SU-DHL-6 (cell line): ENCODE measurements around the gene SLC35B1.

Source experiments
- H2AFZ ChIP-seq: fragments of 200-600 bp; sonication (generic); 2 replicates; pipeline ENCODE4 v1.6.1; 2014; ENCODE audit warnings: low read depth, mild to moderate bottlenecking, moderate library complexity, mixed read lengths, antibody characterized with exemption, low read length; ENCODE audit not compliant: severe bottlenecking
- H3F3A ChIP-seq: fragments of 200-600 bp; shearing (Covaris generic); 2 replicates; pipeline ENCODE4 v1.6.0; 2016; ENCODE audit warnings: antibody characterized with exemption, mild to moderate bottlenecking; ENCODE audit not compliant: insufficient read depth
- H3K27ac ChIP-seq: fragments of 200-600 bp; sonication (generic); 2 replicates; pipeline ENCODE4 v1.5.1; 2016; ENCODE audit warnings: low read depth, mild to moderate bottlenecking, low read length, moderate library complexity, mixed read lengths
- H3K27me3 ChIP-seq: fragments of 200-600 bp; sonication (generic), shearing (Covaris generic); 2 replicates; pipeline ENCODE4 v1.6.0; 2014; ENCODE audit warnings: mild to moderate bottlenecking, low read length
- H3K36me3 ChIP-seq: fragments of 200-600 bp; sonication (generic); 2 replicates; pipeline ENCODE4 v1.6.1; 2014; ENCODE audit warnings: mild to moderate bottlenecking, low read length, mixed read lengths
- H3K4me2 ChIP-seq: fragments of 300-600, 200-600 bp; shearing (Covaris generic), sonication (generic); 2 replicates; pipeline ENCODE4 v1.6.0; 2014; ENCODE audit warnings: low read length, low read depth, mild to moderate bottlenecking; ENCODE audit not compliant: poor library complexity, severe bottlenecking
- H3K4me3 ChIP-seq: fragments of 200-600 bp; sonication (generic); 2 replicates; pipeline ENCODE4 v1.5.1; 2014; ENCODE audit warnings: antibody characterized with exemption, low read length, mild to moderate bottlenecking, mixed read lengths; ENCODE audit not compliant: insufficient read depth, poor library complexity, severe bottlenecking
- H3K79me2 ChIP-seq: fragments of 200-600 bp; sonication (generic); 2 replicates; pipeline ENCODE4 v1.6.1; 2014; ENCODE audit warnings: mild to moderate bottlenecking, low read length, moderate library complexity; ENCODE audit not compliant: insufficient read depth
- H3K9ac ChIP-seq: fragments of 200-600 bp; sonication (generic); 2 replicates; pipeline ENCODE4 v1.7.0; 2014; ENCODE audit warnings: mild to moderate bottlenecking, low read length
- H3K9me2 ChIP-seq: fragments of 200-600 bp; sonication (generic); replicated peaks from 2 replicates; pipeline ENCODE4 v1.6.1; 2014; ENCODE audit warnings: low read length; ENCODE audit not compliant: insufficient read depth
- H3K9me3 ChIP-seq: fragments of 200-600 bp; sonication (generic); 2 replicates; pipeline ENCODE4 v1.6.1; 2014; ENCODE audit warnings: low read length, mixed read lengths; ENCODE audit not compliant: insufficient read depth
- H4K20me1 ChIP-seq: fragments of 200-600 bp; sonication (generic); 2 replicates; pipeline ENCODE4 v1.6.1; 2014; ENCODE audit warnings: low read depth, mild to moderate bottlenecking, antibody characterized with exemption, low read length, moderate library complexity, mixed read lengths
- CTCF ChIP-seq: fragments of 200-600 bp; sonication (generic); IDR thresholded peaks from one replicate; pipeline ENCODE4 v1.5.1; 2017; ENCODE audit warnings: antibody characterized with exemption, mild to moderate bottlenecking, low read length, moderate library complexity; ENCODE audit not compliant: insufficient read depth, poor library complexity, severe bottlenecking
- EZH2phosphoT487 ChIP-seq: fragments of 200-600 bp; sonication (generic), shearing (Covaris generic); conservative IDR thresholded peaks from 2 replicates; pipeline ENCODE4 v1.6.1; 2018; ENCODE audit warnings: mild to moderate bottlenecking, antibody characterized with exemption, low read length, moderate library complexity, mixed read lengths

Gene SLC35B1

DNA sequence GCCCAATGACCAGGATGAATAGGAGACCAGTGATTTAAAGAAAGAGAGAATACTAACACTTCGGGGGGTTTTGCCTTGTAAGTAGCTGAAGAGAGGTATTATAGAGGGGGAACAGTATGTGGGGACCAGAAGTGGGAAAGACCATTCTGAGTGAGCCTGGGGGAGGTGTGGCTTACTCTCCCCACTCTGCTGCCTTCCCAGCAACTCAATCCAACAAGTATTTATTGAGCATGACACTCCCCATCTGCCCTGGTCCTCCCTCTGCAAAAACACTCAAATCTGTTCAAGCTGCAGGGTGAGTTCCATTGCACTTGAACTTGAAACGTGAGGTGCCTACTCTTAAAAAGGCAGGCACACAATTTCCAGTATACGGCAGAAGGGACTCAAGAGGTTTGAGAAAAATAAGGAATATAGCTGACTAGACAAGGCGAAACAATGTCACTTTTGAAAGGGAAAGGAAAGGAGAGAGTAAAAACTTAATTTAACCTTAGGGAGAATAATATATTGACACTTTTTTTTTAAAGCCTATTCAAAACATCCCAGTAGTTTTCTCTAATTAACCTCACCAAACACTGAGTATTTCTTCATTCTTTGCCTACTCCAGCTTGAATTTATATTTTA lies 48.0 kb upstream of the SLC35B1 start:
- no peak overlapping the region for H3K4me2 ChIP-seq
- H4K20me1 ChIP-seq, result no peaks in the 10 kb centered on the region
- H3K27ac ChIP-seq, result no peak overlapping the region
- H3K27me3 ChIP-seq, result no peaks in the 10 kb centered on the region
- TF ChIP-seq EZH2phosphoT487 (no peak), CTCF (no peak)
- H3K9ac ChIP-seq, result no peak overlapping the region
- H3K9me2 ChIP-seq, result no peaks in the 10 kb centered on the region
- no peak overlapping the region for H3K4me3 ChIP-seq
- no peaks in the 10 kb centered on the region for H3K79me2 ChIP-seq
- no peak overlapping the region for H2AFZ ChIP-seq
- no peaks in the 10 kb centered on the region for H3F3A ChIP-seq
- H3K36me3 ChIP-seq, result no peaks in the 10 kb centered on the region
- H3K9me3 ChIP-seq, result no peaks in the 10 kb centered on the region

GRCh38 chr17:49753959-49754391 lies 46.2 kb upstream of the SLC35B1 start:
- Histone ChIP-seq H2AFZ (no peak overlapping the region), H4K20me1 (no peaks in the 10 kb centered on the region), H3K4me3 (no peak overlapping the region), H3K9me2 (no peaks in the 10 kb centered on the region), H3K79me2 (no peaks in the 10 kb centered on the region), H3K4me2 (no peak overlapping the region), H3K36me3 (no peaks in the 10 kb centered on the region), H3F3A (no peaks in the 10 kb centered on the region), H3K9ac (no peak overlapping the region), H3K9me3 (no peaks in the 10 kb centered on the region), H3K27ac (no peak overlapping the region), H3K27me3 (no peaks in the 10 kb centered on the region)
- TF ChIP-seq CTCF, result no peak
- no peak for TF ChIP-seq EZH2phosphoT487

DNA sequence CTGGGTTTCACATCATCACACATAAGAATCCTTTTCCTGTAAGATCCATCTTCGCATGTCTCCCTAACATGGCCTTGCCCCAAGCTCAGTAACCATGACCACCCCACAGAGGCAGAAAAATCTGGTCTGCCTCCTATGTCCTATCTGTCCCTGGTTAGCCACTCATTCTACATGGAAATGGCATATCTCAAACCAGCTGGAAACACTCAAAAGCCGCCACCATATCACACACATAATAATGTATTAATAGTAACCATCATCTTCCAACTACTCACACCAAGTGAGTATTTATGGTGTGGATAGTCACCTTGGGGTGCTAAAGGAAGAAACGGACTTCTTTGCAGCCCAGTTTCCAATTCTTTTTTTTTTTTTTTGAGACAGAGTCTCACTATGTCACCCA lies 44.7 kb upstream of the SLC35B1 start:
- H3K36me3 ChIP-seq, result no peaks in the 10 kb centered on the region
- H3K27me3 ChIP-seq, result no peaks in the 10 kb centered on the region
- no peak overlapping the region for H2AFZ ChIP-seq
- no peaks in the 10 kb centered on the region for H3K9me3 ChIP-seq
- no peak overlapping the region for H3K4me3 ChIP-seq
- H3K9me2 ChIP-seq, result no peaks in the 10 kb centered on the region
- no peak overlapping the region for H3K27ac ChIP-seq
- TF ChIP-seq EZH2phosphoT487 (no peak), CTCF (no peak)
- no peaks in the 10 kb centered on the region for H4K20me1 ChIP-seq
- no peak overlapping the region for H3K9ac ChIP-seq
- H3F3A ChIP-seq, result peaks cover 7% of the 10 kb centered on the region
- H3K4me2 ChIP-seq, result no peak overlapping the region
- H3K79me2 ChIP-seq, result no peaks in the 10 kb centered on the region
